Peyer's patch (tissue), 4 donors: Measurements from ENCODE around the gene AOX1.
"Not testable (repeated sequence)": the region's sequence is repeated elsewhere in the genome, so short reads cannot be mapped to it uniquely, and the experiment has no call there.

Experiments used
- POLR2A ChIP-seq, 2 donors: fragments of 450-650 bp; IDR thresholded peaks; one replicate each; pipeline ENCODE4 v1.5.1; 2017; ENCODE audit warnings: antibody characterized with exemption in 2 of 2, mild to moderate bottlenecking in 2 of 2, moderate library complexity in 2 of 2
- TF ChIP-seq, protein P1 (sequence below), 6 experiments: fragments of 450-650 bp in 4 of 6; fragments of 200-600 bp in 2 of 6; sonication (generic) in 1 of 6; IDR thresholded peaks; one replicate each; pipeline ENCODE4 v1.5.1; 2017 to 2019; ENCODE audit warnings: antibody characterized with exemption in 6 of 6, mild to moderate bottlenecking in 3 of 6, moderate library complexity in 1 of 6

- not testable (repeated sequence) for TF ChIP-seq POLR2A (IDR thresholded peaks at IDR 0.05)
- TF ChIP-seq, protein P1, sequence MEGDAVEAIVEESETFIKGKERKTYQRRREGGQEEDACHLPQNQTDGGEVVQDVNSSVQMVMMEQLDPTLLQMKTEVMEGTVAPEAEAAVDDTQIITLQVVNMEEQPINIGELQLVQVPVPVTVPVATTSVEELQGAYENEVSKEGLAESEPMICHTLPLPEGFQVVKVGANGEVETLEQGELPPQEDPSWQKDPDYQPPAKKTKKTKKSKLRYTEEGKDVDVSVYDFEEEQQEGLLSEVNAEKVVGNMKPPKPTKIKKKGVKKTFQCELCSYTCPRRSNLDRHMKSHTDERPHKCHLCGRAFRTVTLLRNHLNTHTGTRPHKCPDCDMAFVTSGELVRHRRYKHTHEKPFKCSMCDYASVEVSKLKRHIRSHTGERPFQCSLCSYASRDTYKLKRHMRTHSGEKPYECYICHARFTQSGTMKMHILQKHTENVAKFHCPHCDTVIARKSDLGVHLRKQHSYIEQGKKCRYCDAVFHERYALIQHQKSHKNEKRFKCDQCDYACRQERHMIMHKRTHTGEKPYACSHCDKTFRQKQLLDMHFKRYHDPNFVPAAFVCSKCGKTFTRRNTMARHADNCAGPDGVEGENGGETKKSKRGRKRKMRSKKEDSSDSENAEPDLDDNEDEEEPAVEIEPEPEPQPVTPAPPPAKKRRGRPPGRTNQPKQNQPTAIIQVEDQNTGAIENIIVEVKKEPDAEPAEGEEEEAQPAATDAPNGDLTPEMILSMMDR (IDR thresholded peaks at IDR 0.05) = not testable (repeated sequence)
Measured at GRCh38 chr2:200610217-200610616, 24.4 kb downstream of the AOX1 start.
